HG03097 (cell line): ENCODE data around the gene LACTBL1.
"Not testable (repeated sequence)": the region's sequence is repeated elsewhere in the genome, so short reads cannot be mapped to it uniquely, and the experiment has no call there.

Experiments used
- ATAC-seq: cut with Tn5 transposase; IDR thresholded peaks from one replicate; pipeline ENCODE4 v1.9.1; 2021; ENCODE audit not compliant: unreplicated experiment, low FRiP score

The LACTBL1 gene

GRCh38 chr1:22972760-22973159 lies at the start of gene LACTBL1:
TSS of gene LACTBL1 (minus strand) at chr1:22972866. CDS start at chr1:22972316, 550 bp downstream.
- ATAC-seq = no peak

GRCh38 chr1:23021834-23022233 lies 49.2 kb upstream of the LACTBL1 start:
- ATAC-seq = no peak

GRCh38 chr1:23020706-23021405 lies 48.2 kb upstream of the LACTBL1 start:
- no peak for ATAC-seq

GRCh38 chr1:23019863-23020625 lies 47.4 kb upstream of the LACTBL1 start:
- ATAC-seq = peak; percentile 25

- peak; percentile 94 for ATAC-seq
Observed at GRCh38 chr1:23019094-23019862, 46.6 kb upstream of the LACTBL1 start, which contains the start of gene KDM1A. TSS of gene KDM1A (plus strand) at chr1:23019468. CDS start at chr1:23019597, 129 bp downstream.

GRCh38 chr1:23018661-23019093 lies 46.0 kb upstream of the LACTBL1 start:
- no peak for ATAC-seq

- ATAC-seq = no peak
Observed at GRCh38 chr1:23013657-23014056, 41.0 kb upstream of the LACTBL1 start.

GRCh38 chr1:23010025-23010424 lies 37.4 kb upstream of the LACTBL1 start:
- ATAC-seq = not testable (repeated sequence)

GRCh38 chr1:23008901-23009300 lies 36.2 kb upstream of the LACTBL1 start:
- no peak for ATAC-seq

- ATAC-seq = no peak
Observed at GRCh38 chr1:23007106-23007505, 34.4 kb upstream of the LACTBL1 start.

GRCh38 chr1:23004769-23005168 lies 32.1 kb upstream of the LACTBL1 start:
- not testable (repeated sequence) for ATAC-seq

- no peak for ATAC-seq
Observed at GRCh38 chr1:23004112-23004511, 31.4 kb upstream of the LACTBL1 start.

- not testable (repeated sequence) for ATAC-seq
Observed at GRCh38 chr1:23002218-23002617, 29.6 kb upstream of the LACTBL1 start.

GRCh38 chr1:23000133-23000532 lies 27.5 kb upstream of the LACTBL1 start:
- ATAC-seq = not testable (repeated sequence)

GRCh38 chr1:22997528-22997927 lies 24.9 kb upstream of the LACTBL1 start:
- ATAC-seq = not testable (repeated sequence)

- ATAC-seq = no peak
Observed at GRCh38 chr1:22995774-22996173, 23.1 kb upstream of the LACTBL1 start.

GRCh38 chr1:22993220-22993795 lies 20.6 kb upstream of the LACTBL1 start:
- ATAC-seq = not testable (repeated sequence)

GRCh38 chr1:22992384-22992783 lies 19.7 kb upstream of the LACTBL1 start:
- not testable (repeated sequence) for ATAC-seq

- ATAC-seq = no peak
Observed at GRCh38 chr1:22983944-22984343, 11.3 kb upstream of the LACTBL1 start.

GRCh38 chr1:22980471-22980790 lies 7.8 kb upstream of the LACTBL1 start:
- ATAC-seq = not testable (repeated sequence)

GRCh38 chr1:22978299-22978698 lies 5.6 kb upstream of the LACTBL1 start:
- no peak for ATAC-seq
